Breast epithelium (tissue), 3 donors: ENCODE data around the gene RUFY1.

Experiments used
- CTCF ChIP-seq, 3 donors: fragments of 450-650 bp; IDR thresholded peaks; one replicate each; pipeline ENCODE4 v1.5.1; 2016 to 2017; ENCODE audit warnings: antibody characterized with exemption in 3 of 3, mild to moderate bottlenecking in 3 of 3, moderate library complexity in 3 of 3
- POLR2A ChIP-seq: fragments of 450-650 bp; IDR thresholded peaks from one replicate; pipeline ENCODE4 v1.6.1; 2016; ENCODE audit warnings: antibody characterized with exemption, mild to moderate bottlenecking, moderate library complexity
- POLR2AphosphoS5 ChIP-seq, 3 donors: sonication (generic); formaldehyde crosslinking; IDR thresholded peaks; one replicate each; pipeline ENCODE4 v1.6.1; 2017; ENCODE audit warnings: antibody characterized with exemption in 3 of 3

- no peak for TF ChIP-seq CTCF (IDR thresholded peaks at IDR 0.05)
- no peak for TF ChIP-seq POLR2A
- no peak for TF ChIP-seq POLR2AphosphoS5 (IDR thresholded peaks at IDR 0.05)
Observed at GRCh38 chr5:179564526-179564925, 14.2 kb downstream of the RUFY1 start.
